Mesenteric fat pad (tissue), 1 donor: ENCODE measurements around the gene FXR2. TPM values are rescaled to one million over a fixed set of nuclear protein-coding genes. Genes with fewer than 3 reads are reported as not detected.
"Not testable (repeated sequence)": the region's sequence is repeated elsewhere in the genome, so short reads cannot be mapped to it uniquely, and the experiment has no call there.

ENCODE experiments used
- DNase-seq: peaks from one replicate; pipeline ENCODE4 v3.0.0-alpha.2; 2020; ENCODE audit warnings: low spot score
- total RNA-seq: library from RNA; stranded (reverse); fragmentation: NEBNext Ultra II Directional; extraction: Animal tissue kit (Norgen Biotek cat#: 25700); gene quantifications from one replicate; pipeline ENCODE4 v1.2.1, GENCODE V29; 2021
- donor health status: DM: yes; HTN: yes; CAD: no.

The FXR2 gene
- total RNA-seq, 1 donor from 2014 or later, result 36.1 TPM

DNA sequence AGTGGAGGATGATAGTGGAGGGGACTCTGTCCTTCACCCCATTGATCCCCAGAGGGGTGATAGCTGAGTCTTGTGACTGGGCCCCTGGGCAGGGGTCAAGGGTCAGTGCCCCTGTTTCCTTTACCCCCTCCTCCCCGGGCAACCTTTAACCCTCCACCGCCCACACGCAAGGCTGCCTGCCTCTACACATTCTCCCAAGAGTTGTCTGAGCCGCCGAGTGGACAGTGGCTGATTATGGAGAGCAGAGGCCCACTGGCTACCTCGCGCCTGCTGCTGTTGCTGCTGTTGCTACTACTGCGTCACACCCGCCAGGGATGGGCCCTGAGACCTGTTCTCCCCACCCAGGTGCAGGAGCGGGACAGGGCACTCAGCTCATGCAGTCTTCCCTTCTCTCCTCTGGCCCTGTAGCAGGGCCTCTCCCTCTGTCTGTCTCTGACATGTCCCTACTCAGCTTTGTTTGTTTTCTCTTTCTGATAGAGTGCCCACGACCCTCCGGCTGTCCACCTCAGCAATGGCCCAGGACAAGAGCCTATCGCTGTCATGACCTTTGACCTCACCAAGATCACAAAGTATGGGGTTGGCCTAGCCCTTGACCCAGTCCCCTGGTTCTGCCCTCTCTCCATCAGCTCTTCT is 15.4 kb upstream of the FXR2 start, which contains the start of gene SHBG:
Gene SHBG (plus strand): TSS at position 197 of the 633 bp plus-strand sequence. CDS start 38 bp downstream, at position 235.
- no peak for DNase-seq

DNA sequence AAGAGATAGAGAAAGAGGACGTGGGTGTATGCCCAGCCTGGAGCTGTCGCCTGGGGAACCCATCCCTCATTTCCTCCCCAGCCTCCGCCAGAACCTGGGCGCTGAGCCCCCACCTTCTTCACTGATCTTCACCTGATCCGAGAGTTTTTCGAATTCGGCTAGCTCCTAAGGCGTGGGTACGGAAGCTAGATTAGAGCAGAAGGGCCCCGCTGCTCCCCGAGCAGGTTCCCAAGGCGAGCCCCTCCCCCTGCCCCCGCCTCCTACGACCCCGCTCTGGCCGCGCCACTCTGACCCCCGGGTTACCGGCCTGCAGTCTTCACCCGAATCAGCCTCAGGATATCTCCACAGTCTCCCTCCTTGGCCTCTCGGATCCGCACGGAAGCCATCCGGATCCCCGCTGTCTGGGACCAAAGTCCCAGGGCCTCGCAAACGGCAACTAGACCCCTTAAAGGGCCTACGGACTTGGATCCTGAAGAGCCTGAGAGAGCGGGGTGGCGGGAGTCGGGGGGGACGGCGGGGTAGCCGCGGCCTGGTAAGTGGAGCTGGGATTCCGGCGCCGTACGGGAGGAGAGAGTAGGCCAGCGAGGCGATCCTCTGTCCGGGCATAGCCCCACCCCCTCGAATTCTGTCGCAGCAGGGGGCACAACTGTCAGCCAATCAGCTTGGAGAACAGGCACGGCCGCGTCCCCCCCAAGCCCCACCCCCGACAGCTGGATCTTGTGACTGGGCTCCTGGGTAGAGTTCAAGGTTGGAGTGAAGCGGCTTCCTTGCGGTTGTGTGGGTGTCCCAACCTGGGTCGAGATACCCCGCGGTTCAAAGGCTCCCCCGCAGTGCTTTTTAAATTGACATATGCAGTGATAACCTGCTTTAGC is 12.8 kb upstream of the FXR2 start, which contains the start of gene SAT2:
Gene SAT2 (minus strand): TSS at position 572 of the 872 bp plus-strand sequence. CDS start 186 bp downstream, at position 386.
- DNase-seq, result peak; percentile 96

GRCh38 chr17:7626956-7627249 is 12.2 kb upstream of the FXR2 start:
- no peak for DNase-seq

DNA sequence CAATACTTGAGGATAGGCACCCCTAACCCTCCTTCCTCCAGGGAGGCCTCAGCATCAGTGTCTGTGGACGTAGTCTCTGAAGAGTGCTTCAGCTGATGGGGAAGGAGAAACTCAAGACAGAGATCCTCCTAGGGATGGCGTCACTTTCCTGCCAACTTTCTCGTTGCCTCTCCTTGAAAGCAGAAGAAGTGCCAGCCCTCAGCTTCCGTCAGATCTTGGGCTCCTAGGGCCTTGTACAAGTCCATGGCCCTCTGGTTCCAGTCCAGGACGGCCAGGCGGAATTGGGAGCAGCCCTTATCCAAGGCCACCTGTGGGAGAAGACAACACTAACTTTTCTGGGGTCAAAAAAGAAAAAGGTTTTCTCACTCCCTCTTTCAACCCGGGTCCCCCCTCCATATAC is 11.6 kb upstream of the FXR2 start:
- DNase-seq, result no peak

DNA sequence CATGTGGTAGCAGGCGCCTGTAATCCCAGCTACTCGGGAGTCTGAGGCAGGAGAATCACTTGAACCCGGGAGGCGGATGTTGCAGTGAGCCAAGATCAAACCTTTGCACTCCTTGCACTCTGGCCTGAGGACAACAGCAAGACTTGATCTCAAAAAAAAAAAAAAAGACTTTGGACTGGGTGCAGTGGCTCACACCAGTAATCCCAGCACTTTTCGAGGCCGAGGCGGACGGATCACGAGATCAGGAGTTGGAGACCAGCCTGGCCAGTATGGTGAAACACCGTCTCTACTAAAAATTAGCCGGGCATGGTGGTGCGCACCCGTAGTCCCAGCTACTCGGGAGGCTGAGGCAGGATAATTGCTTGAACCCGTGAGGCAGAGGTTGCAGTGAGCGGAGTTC is 11.1 kb upstream of the FXR2 start:
- not testable (repeated sequence) for DNase-seq

- no peak for DNase-seq
Measured at GRCh38 chr17:7623661-7624060, 9.0 kb upstream of the FXR2 start.

DNA sequence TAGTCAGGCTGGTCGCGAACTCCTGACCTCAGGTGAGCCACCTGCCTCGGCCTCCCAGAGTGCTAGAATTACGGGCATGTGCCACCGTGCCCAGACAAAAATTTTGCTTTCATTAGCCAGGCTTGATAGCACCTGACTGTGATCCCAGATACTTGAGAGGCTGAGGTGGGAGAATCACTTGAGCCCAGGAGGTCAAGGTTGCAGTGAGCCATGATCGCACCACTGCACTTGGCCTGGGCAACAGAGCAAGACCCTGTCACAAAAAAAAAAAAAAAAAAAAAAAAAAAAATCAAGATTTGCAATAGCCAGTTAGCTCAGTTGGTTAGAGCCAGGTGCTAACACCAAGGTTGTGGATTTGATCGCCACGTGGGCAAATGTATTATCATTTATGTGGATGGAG is 6.1 kb upstream of the FXR2 start:
- DNase-seq, result no peak

- DNase-seq, result no peak
Measured at GRCh38 chr17:7618608-7619007, 3.9 kb upstream of the FXR2 start.

DNA sequence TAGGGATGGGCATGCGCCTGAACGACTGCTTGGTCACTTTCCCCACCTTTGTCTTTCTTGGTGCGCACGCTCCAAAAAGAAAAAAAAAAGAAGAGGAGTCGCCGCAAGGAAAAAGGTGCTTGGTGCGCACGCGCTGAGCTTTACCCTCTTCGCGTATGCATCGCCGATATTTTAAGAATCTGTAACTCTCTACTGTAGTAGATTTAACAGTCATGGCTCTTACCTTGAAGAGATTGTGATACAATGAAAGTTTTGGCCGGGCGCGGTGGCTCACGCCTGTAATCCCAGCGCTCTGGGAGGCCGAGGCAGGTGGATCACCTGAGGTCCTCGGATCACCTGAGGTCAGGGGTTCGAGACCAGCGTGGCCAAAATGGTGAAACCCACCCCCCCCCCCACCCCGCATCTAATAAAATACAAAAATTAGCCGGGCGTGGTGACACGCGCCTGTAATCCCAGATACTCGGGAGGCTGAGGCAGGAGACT is 609 bp upstream of the FXR2 start:
- no peak for DNase-seq

GRCh38 chr17:7613769-7614424 is 800 bp downstream of the FXR2 start:
- DNase-seq, result no peak

DNA sequence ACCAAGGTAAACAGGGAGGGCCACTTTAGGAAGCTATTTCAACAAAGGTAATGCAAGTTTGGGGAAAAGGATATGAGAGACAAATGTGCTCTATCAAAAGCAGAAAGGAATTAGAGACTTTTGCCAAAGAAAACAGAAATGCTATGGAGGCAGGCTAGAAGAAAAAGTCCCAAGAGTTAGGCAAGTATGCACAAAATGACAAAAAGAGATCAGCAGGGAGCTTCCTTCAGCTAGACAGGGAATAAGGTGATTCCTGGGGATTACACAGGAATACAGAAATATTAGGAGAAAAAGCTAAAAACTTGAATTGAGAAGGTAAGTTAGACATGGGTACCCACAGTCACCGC is 2.4 kb downstream of the FXR2 start:
- no peak for DNase-seq

GRCh38 chr17:7611635-7612293 is 2.9 kb downstream of the FXR2 start:
- no peak for DNase-seq

GRCh38 chr17:7610641-7611040 is 4.1 kb downstream of the FXR2 start:
- DNase-seq, result no peak

DNA sequence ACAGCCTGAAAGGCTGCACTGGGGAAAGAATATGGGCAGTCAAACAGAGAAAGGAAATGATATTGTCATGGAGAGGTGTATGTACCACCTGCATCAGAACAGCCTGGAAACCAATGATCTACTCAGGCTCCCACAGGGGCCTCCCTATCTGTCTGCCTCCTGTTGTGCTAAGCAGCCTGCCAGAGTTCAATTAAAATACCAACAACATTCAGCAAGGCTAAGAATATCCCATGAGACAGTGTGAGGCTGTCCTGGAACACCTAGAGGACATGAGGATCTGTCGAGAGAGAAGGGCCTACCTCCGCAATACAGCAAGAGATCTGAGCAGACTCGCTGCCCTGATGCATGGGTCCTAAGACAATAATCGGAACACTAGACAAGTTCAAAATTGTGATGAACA is 8.4 kb downstream of the FXR2 start:
- DNase-seq, result no peak

DNA sequence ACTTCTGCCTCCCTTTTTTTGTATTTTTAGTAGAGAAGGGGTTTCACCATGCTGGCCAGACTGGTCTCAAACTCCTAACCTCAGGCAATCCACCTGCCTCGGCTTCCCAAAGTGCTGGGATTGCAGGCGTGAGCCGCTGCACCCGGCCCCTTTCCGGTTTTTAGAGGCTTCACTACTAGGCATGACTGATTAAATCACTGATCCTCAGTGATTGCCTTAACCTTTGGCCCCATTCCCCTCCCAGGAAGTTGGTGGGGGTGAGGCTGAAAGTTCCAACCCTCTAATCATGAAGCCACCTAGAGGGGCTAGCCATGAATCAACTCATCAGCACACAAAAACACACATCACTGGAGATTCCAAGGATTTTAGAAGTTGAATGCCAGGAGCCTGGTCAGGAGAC is 17.1 kb downstream of the FXR2 start:
- DNase-seq, result not testable (repeated sequence)

DNA sequence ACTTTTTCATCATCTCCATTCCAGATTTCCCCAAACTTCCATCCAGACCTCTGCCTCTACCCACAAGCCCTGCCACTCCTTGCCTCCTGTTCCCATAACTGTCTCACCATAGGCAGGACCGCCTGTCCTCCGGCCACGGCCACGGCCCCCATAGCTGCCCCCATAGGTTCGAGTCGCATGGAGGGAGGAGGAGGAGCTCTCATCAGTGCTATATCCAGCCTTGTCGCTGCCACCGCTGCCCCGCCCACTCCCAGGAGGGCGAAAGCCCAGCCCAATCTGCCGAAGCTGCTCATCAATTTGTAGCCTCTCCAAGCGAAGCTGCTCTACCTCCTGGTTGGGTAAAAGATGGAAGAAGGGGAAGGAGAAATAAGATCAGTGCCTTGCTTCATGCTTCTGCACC is 21.4 kb downstream of the FXR2 start:
- no peak for DNase-seq

GRCh38 chr17:7592422-7593021 is 22.2 kb downstream of the FXR2 start:
- DNase-seq, result no peak

DNA sequence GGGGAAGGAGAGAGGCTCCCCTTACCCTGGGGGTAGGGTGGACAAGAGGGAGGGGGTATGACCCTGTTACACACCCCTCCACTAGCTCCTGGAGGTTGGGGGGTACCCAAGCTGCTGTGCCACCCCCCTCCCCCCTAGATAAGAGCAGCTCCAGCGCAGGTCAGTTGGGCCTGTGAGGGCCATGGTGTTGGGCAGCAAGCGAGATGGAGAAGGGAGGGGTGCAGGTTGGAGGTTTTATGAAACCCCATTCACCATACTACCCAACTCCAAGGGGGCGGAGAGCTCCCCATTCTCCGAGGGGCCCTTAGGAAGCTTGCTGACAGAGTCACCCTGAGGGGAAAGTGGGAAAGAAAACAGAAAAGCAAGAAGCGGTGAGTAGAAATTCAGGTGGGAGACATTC is 23.1 kb downstream of the FXR2 start:
- no peak for DNase-seq

DNA sequence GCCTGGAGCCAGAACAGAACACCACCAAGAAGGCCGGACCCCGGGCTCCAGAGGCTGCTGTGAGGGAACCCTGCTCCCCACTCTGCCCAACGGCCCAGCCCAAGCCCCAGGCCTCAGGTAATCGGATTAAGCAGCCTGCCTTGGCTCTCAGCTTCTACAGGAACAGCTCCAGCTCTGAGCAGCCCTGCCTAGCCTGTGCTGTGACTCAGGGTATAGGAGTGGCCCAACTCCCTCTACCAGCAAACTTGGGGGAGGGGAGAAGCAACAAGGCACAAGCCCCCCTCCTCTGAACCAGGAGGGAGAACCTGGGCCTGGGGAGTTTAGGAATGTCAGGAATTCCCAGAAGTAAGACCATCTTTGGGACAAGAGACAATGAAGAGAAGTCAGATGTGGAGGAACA is 24.0 kb downstream of the FXR2 start:
- DNase-seq, result no peak

- no peak for DNase-seq
Measured at GRCh38 chr17:7589891-7590691, 24.6 kb downstream of the FXR2 start, which contains the start of gene SOX15. Gene SOX15, minus strand, starts transcription at chr17:7590094. Its CDS starts 418 bp downstream, at chr17:7589676.
